Effector CD4-positive, alpha-beta T cell (primary cell): Measurements from ENCODE around the gene GNPTAB.
"Not testable (repeated sequence)": the region's sequence is repeated elsewhere in the genome, so short reads cannot be mapped to it uniquely, and the experiment has no call there.

Experiments
- DNase-seq: peaks from one replicate; pipeline ENCODE4 v3.0.0-alpha.2; 2020
- total RNA-seq: gene quantifications from one replicate; lab custom pipeline; 2026; lab: John Stamatoyannopoulos, UW

The GNPTAB gene
- total RNA-seq, result 106 reads per million, percentile 84 among the genes with 10 or more reads in this experiment

DNA sequence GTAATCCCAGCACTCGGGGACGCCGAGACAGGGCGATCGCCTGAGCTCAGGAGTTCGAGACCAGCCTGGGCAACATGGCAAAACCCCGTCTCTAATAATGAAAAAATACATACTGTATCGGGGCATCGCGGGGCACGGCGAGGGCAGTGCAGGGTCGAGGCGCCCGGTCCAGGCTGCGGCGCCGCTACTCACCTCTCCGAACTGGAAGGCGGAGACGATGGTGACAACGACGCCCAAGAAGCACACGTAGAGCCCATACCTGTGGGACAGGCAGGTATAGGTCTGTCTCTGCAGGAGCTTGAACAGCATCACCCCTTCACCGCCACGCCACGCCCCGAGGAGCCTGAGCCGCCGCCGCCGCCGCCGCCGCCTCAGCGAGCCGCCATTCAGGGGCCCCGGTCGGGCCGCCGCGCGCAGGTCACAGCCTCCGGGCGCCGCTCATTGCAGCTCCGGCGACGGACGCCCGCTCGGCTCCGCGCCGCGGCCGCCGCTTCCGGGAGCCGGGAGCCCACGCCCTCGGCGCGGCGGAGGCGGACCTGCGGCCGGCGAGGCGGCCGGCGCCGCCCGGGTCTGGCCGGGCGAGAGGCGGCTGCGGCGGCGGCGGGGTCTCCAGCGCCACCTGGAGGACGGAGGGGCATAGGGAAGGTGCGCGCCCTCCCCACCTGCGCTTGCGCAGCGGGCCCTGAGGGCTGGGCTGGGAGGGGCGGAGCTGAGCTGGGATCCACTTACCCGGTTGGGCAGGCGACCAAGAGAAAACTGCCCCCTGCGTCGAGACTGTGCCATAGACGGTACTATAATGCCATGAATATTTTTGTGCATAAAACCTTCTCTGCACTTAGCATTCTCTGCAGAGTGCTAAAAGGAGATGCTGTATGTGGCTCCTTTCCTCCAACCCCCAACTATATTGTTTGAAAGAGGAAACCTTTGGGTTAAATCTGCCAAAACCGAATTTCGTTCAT lies at the start of gene GNPTAB:
GNPTAB (minus strand) TSS at position 593 of the 959 bp plus-strand sequence; CDS start at position 309, 284 bp downstream.
- DNase-seq, result peak; percentile 93

DNA sequence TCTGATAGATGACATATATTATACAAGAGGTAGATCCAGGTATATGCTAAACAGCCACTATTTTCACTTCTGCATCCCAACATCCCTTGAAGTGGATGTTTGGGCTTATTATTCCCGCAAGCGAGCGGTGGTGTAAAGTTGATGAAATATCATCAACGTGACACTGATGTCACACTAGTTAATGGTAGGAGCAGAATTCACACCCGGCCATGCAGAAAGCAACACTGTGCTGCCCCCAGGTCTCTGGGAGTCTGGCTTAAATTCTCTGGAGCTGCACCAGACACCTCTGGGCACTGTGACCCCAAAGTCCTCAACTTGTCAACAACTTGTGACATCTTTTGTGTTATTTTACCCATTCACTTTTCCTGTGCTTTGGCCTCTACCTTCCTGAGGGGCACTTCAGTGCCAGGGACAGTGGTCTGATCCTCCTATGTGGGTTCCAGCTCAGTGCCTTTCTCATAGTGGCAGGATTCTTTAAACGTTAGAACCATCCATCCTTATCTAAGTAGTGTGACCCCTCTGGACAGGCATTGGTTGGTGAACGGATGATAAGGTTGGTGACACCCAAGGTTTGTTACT lies 47.6 kb upstream of the GNPTAB start:
- no peak for DNase-seq

DNA sequence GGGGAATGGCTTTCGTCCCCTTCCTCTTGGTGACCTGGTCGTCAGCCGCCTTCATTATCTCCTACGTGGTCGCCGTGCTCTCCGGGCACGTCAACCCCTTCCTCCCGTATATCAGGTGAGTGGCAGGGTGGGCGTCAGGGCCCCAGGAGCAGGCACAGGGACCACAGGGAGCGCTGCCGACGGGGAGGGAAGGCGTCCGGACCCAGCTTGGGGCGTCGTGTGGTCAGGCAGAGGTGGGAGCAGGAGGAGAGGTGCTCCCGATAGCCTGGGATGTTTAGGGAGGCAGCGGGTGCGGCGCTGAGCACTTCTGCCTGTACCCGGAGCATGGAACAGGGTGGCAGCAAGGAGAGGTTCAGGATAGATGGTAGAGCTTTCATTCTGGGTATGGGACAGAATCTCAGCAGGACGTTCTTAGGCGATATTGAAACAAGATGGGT lies 47.1 kb upstream of the GNPTAB start:
- DNase-seq, result no peak

DNA sequence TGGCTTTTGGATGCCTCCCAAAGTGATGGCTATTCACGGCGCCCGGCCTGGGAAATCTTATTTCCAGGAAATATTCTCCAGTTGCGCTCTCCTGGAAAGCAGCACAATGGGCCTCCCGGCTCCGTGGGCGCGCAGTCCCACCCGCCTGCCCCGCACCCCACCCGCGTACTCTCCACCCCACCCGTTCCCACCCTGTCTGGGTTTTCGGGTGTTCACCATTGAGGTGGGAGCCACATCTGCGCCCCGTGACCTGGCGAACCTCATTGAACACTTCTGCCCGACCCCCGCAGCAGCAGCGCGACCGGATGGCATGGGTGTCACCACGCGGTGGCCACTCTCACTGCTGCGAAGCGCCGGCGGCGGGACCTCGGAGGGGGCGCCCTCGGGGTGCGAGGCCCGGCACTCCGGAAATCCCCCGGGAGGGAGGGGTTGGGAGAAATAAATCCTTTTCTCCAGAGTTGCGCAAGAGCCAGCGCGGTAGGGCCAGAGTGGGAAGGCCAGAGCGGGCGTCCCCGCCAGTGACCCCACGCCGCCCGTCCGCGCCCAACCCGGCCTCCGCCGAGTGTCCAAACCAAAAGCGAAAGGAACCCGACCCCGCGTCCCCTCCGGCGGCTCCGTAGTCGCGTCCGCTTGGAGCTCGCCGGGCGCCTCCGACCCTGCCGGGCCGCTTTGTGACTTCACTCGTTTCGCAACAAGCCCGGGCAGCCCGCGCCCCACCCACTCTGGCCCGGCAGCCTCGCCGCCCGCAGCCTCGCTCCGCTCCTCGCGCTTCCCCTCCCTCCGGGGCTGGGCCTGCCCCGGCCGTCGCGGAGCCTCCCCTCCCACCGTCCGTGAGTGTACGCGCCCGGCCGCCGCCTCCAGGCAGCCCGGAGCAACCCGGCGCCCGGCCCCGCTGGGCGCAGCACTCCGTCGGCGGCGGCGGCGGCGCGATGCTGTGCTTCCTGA lies 46.4 kb upstream of the GNPTAB start, which contains the start of gene DRAM1:
DRAM1 (plus strand) TSS at position 720 of the 945 bp plus-strand sequence; CDS start at position 930, 210 bp downstream.
- DNase-seq, result peak; percentile 46

DNA sequence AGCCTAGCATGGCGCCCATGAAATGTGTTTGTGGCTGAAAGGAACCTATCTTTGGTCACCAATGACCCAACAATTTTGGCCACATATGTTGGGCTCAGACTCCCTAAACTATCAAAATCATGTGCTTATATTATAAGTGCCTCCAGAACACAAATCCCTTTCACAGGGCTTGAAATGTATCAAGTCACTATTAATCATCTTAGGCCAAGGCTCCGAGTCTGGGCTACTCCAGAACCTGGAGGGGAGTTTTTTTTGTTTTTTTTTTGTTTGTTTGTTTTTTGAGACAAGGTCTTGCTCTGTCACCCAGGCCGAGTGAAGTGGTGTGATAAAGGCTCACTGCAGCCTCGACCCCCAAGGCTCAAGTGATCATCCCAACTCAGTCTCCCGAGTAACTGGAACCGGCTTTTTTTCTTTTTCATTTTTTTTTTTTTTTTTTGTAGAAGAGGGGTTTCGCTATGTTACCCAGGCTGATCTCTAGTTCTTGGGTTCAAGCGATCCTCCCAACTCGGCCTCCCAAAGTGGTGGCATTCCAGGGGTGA lies 45.6 kb upstream of the GNPTAB start:
- DNase-seq, result no peak

DNA sequence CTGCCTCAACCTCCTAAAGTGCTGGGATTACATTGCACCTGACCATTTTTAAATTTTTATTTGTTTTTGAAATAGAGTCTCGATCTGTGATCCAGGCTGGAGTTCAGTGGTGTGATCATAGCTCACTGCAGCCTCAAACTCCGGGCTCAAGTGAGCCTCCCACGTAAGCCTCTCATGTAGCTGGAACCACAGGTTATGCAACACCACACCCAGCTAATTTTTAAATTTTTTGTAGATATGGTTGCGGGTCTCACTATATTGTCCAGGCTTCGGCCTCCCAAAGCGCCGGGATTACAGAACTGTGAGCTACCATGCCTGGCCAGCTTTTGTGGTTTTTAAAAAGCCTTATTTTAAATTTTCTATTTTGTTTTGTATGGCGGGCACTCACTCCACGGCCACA lies 44.4 kb upstream of the GNPTAB start:
- no peak for DNase-seq

DNA sequence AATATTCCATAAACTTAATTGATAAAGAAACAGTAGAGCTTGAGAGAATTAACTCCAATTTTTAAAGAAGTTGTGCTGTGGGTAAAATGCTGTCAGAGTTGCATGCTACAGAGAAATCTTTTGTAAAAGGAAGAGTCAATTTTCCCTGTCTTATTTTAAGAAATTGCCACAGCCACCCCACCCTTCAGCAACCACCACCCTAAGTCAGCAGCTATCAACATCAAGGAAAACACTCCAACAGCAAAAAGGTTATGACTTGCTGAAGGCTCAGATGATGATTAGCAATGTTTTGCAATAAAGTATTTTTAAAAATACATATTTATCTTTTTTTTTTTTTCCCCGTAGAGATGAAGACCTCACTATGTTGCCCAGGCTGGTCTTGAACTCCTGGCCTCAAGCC lies 40.2 kb upstream of the GNPTAB start:
- no peak for DNase-seq

DNA sequence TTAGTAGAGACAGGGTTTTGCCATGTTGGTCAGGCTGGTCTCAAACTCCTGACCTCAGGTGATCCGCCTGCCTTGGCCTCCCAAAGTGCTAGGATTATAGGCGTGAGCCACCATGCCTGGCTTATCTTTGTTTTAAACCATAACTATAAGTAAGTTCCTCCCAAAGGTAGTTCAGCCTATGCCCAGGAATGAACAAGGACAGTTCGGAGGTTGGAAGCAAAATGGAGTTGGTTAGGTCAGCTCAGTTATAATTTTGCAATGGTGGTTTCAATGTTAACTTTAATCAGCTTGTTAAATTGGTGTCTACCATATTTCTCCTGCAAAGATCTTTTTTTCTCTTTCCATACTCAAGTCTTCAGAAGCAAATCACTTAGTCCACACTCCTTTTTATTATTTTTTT lies 36.9 kb upstream of the GNPTAB start:
- DNase-seq, result not testable (repeated sequence)

DNA sequence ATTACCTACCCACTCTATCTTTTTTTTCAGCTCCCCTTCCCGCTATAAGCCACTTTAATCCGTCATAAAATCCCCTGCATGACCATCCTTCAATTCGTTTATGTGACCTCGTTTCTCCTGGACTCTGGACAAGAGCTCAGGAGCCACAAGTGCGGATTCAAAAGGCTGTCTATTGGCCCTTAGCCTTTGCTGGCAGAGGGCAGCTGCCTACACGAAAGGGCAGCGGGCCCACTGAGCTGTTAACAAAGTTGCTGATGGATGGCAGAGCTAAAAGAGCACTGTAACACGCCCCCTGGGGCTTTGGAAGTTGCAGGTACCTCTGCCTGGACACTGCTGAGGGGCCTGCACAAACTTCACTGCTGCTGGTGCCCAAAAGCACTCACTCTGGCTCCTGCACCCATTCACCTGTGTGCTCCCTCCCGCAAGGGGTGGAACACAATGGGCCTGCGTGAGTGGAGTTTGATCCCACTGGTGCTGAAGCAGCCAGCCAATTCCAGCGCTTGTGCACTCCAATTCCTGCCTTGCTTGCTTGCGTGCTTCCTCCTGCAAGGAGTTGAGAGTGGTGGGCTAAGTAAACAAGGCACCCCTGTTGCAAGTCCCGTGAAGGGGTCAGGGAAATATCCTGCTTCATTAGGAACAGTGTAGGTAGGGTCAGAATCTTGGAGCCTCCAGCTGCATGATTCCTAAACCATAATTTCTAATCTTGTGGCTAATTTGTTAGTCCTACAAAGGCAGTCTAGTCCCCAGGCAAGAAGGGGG lies 36.0 kb upstream of the GNPTAB start:
- no peak for DNase-seq

DNA sequence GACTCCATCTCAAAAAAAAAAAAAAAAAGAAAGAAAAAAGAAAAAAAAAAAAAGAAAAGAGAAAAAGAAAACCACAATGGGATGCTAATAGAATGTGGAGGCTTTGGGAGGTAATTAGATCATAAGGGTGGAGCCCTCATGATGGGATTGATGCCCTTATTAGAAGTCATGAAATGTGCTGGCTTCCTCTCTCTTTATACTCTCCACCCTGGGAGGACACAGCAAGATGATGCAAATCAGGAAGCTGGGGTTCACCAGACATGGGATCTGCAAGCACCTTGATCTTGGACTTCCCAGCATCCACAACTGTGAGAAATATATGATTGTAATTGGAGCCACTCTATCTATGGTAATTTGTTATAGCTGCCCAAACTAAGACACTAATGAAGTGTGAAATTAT lies 33.2 kb upstream of the GNPTAB start:
- DNase-seq, result no peak

DNA sequence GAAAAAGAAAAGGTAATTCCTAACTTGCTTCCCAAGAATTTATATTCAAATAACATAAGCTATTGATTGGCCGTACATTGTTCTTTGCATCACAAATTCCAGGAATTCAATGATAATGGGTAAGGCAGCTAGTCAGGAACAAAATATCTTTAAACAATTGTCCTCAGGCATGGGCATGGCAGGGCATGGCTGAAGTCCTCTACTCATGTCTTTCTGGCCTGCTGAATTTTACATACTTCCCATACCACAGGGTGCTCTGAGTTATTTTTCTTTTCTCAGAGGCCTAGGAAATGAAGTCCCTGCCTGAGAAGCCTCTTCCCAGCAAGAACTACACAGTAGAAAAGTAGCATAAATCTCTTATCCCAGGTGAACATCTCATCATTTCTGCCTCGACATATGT lies 31.5 kb upstream of the GNPTAB start:
- DNase-seq, result no peak

DNA sequence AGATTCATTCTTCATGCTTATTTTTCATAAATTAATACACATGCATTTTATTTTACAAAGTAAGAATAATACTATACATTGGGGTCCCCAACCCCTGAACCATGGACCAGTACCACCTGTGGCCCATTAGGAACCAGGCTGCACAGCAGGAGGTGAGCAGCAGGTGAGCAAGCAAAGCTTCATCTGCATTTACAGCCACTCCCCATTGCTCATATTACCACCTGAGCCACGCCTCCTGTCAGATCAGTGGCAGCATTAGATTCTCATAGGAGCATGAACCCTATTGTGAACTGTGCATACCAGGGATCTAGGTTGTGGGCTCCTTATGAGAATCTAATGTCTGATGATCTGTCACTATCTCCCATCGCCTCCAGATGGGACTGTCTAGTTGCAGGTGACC lies 30.9 kb upstream of the GNPTAB start:
- not testable (repeated sequence) for DNase-seq

DNA sequence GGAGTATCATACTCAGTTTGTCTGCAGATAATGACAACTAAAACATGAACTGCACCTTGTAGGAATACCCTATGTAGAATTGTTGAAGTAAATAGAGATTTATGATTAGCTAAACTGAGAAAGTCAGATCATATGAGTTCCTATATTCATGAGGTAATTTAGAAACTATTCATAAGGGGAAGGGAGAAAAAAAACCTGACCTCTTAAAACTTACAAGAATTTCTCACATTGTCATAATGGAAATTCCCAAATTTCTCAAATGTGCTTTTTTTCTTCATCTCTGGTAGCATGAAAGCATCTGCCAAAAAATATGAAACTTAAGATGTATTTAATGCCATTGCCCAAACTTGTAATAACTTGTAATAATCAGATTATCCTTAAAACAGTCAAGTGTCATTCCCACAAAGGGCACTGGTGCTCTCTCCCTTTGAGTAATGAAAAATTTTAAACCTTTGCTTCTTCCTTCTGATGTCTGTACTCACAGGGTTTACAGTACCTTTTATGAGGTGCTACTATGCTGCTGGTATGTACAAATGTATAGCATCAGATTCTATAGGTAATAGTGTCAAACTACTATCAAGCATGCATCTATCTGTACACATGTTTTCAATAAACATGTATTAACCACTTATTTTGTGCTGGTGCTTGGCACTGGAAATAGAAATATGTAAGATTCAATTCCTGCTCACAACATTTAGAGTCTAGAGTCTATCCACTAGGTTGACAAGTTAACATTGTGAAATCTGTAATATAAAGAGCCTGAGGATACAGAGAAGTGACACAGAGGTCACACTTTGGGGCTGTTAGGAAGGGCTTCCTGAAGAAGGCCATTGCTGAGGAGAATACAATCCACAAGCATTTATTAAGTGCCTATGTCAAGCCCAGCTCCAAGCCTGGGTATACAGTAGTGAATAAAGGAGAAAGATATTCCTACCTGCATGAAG lies 29.2 kb upstream of the GNPTAB start:
- DNase-seq, result no peak

DNA sequence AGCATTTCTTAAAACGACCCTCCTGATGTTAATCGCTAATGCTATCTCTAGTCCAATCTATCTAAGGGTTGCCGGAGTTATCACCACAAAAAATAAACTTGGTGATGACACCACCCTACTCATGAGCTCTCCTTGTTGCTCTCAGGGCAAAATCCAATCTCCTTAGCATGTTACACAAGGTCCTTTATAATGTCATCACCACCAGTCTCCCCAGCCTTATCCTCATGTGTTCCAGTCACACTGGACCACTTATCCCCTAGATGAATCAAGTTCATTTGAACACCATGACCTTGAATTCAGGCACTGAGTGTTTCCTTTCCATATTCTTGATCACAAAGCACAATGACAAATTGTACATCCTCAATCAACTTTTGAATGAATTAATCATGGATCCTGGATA lies 27.6 kb upstream of the GNPTAB start:
- DNase-seq, result no peak

DNA sequence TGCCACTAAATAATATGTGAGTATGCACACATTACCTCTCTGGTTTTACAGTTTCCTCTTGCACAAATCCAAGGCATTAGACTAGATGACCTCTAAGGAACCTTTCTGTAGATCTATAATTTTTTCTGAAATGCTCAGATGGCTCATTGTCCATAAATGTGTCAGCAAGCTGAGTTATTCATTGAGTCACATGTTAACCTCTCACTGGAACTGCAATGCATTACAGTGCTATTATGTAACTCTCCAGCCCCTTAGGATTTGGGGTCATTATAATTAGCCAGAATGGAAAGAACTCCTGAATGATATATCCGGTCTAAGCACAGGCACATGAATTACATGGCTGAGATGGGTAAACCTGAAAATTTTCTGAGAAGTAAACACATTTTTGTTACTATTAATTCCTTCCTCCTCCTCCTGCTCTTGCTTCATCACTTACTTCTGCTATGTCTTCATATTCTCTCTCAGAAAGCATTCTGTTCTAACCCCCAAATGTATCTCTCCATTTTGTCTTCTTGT lies 26.3 kb upstream of the GNPTAB start:
- DNase-seq, result no peak

DNA sequence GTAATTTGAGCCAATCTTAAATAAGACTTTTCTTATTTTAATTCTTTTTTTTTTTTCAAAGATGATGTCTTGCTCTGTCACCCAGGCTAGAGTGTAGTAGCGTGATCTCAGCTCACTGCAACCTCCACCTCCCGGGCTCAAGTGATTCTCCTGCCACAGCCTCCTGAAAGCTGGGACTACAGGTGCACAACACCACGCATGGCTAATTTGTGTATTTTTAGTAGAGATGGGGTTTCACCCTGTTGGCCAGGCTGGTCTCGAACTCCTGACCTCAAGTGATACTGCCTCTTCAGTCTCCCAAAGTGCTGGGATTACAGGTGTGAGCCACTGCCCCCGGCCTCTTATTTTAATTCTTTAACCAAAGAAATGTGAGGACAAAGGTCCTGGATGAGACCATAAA lies 25.9 kb upstream of the GNPTAB start:
- not testable (repeated sequence) for DNase-seq

DNA sequence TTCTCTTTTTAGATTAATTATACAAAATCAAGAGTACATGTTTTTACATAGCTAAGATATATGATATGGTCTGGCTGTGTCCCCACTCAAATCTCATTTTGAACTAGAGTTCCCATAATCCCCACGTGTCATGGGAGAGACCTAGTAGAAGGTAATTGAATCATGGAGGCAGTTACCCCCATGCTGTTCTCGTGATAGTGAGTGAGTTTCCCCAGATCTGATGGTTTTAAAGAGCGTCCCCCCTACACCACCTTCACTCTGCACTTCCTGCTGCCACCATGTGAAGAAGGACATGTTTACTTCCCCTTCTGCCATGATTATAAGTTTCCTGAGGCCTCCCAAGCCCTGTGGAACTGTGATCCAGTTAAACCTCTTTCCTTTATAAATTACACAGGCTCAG lies 25.2 kb upstream of the GNPTAB start:
- no peak for DNase-seq

DNA sequence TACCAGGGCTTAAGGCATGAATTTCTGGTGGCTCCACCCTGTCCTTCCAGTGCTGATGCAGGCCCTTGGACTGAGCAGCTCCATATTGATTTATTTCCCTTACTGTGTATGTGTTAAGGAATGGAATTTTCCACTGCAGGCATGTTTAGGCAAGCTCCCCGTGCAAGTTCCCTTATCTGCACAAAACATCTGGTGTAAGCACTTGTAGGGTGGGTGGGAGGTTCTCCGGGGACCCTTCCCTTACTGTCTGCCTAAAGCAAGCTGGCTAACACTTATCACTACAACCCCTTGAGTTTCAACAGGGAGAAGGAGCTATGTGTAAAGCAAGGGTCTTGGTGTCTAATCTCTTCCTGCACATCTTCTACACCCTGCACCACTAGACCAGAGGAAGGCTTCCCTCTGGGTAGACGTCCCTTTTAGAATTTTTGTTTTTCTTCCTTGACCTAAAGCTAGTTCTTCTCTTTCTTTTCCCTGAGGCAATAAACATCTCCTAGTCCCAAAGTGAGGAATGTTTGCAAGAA lies 24.7 kb upstream of the GNPTAB start:
- DNase-seq, result no peak

DNA sequence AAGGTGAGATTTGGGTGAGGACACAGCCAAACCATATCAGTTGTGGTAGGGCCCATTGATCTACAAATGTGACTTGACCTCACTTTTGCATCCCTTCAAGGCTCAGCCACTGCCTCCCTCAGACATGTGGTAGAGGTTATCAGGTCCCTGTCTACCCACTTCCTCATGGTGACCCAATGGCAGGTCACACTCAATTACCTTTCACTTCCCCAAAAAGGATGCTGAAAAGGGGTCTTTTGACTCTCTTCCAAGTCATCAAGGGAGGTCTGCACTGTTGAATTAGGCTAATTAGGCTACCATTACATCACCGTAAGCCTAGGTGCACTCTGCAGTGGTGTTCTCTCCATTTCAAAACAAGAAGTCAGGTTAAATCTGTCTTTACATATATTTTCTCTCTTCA lies 24.0 kb upstream of the GNPTAB start:
- DNase-seq, result no peak

DNA sequence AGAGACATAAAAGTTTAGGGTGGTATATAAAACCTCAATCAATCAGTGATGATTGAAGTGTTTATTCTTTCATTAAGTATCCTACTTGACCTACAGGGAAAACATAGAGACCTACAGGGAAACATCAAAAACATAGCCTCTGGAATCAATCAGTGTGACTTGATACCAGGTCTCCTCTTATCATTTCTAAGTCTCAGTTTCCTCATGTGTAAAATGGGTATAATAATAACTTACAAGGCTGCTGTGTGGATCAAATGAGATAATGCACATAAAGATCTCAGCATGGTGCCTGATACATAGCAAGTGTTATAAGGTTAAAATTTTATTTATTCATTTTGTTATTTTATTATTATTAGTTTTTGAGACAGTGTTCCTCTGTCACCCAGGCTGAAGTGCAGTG lies 22.2 kb upstream of the GNPTAB start:
- no peak for DNase-seq
